Measurements from ENCODE around the gene ZNF577.
"Not testable (repeated sequence)": the region's sequence is repeated elsewhere in the genome, so short reads cannot be mapped to it uniquely, and the experiment has no call there.

The ZNF577 gene

DNA sequence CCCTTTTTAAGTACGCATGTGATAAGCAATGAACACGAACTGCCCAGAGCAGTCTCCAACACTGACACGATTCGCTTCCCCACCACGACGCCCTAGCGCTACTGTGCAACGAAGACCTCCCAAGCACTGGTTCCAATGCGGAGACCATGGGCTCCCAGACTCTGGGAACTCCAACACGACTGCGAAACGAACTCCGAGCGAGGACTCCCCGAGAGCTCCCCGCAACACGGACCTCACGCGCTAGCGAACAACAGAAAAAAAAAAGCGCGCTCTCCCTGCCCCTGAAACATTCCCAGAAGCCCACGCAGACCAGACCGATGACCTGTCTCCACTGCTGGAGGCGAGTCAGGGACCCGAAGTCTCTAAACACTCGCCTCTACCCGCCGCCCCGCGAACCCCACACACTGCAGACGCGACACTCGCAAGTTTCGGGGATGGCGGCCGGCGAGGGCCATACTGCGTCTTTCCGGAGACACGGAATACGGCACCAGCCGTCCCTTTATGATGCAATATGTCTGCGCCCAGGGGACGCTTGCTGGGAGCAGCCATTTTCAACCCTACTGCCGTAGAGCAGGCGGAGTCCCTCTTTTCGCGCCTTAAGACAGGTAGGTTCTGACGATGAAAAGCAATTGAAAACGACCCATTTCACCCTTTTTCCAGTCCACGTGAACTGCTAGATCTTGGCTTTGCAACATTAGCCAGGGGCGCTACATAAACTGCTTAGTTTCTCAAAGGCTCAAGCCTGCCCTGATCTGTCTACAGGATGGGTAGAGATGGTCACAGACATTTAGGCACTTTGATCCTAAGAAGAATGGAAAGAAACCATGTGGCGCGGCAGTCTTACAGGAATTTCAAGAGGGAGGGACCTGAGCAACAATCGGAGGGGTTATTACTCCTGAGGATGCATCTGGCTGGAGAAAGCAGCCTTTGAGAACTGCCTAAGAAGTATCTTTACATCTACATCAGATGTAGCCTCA, at the start of gene ZNF577:
TSS of gene ZNF577 (minus strand) at position 430 of the 977 bp plus-strand sequence. CDS start 7,569 bp downstream, outside the sequence.
- peak; percentile 63 to 76 for DNase-seq

- DNase-seq = no peak
Observed at GRCh38 chr19:51931921-51932320, 44.2 kb upstream of the ZNF577 start.

DNA sequence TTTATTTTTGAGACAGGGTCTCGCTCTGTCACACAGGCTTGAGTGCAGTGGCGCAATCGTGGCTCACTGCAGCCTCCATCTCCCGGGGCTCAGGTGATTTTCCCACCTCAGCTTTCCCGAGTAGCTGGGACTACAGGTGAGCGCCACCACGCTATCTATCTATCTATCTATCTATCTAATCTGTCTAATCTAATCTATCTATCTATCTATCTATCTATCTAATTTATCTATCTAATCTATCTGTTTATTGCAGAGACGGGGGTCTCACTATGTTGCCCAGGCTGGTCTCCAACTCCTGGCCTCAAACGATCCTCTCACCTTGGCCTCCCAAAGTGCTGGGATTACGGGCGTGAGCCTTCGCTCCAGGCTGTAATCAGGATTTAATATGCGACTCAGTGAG, 40.1 kb upstream of the ZNF577 start:
- no peak for DNase-seq

DNA sequence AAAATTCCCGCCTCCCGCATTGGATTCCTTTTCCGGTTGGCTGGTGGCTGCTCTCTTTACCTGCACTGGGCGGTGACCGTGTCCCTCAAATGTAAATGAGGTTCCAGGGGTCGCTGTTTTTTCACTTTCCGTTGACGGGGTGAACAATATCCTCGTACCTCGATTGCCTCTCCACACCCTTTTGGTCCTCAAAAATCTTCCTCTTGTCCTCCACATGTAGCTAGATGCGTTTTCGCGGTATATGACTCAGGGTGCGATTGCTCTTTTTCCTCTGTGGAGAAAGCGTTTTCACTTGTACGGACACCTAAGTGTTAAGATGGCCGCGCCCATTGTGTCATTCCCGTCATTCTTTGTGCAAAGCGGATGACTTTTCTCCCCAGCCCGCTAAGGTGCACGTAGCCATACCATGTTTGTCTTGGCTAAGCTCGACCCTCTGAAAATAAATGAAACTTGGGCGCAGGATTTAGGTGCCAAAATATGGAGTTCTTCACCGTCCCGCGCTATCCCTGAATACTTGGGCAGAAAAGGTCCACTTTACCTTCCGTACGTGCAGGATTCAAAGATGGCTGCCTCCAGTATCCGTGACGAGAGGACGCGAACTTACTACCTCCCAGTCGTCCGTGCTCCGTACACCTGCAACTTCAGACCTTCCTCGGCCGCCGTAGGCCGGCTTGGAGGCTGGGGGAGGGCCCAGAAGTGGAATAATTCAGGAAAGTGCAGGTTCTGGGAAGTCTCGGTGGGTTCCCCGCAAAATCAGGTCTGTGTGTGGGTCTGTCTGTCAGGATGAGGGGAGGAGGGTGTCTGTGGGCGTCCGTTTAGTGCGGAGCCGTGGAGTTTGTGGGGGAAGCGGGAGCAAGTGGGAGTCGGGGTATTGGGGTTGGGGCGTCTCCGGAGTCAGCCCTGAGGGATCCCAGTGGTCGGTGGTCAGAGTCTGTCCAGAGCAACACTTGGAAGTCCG, 39.3 kb upstream of the ZNF577 start, which contains the start of gene ZNF613:
TSS of gene ZNF613 (plus strand) at position 689 of the 958 bp plus-strand sequence. CDS start 8,749 bp downstream, outside the sequence.
- peak; percentile 90 to 95 for DNase-seq

GRCh38 chr19:51926426-51926783, 38.7 kb upstream of the ZNF577 start:
- no peak for DNase-seq

GRCh38 chr19:51921949-51922348, 34.2 kb upstream of the ZNF577 start:
- DNase-seq = no peak

DNA sequence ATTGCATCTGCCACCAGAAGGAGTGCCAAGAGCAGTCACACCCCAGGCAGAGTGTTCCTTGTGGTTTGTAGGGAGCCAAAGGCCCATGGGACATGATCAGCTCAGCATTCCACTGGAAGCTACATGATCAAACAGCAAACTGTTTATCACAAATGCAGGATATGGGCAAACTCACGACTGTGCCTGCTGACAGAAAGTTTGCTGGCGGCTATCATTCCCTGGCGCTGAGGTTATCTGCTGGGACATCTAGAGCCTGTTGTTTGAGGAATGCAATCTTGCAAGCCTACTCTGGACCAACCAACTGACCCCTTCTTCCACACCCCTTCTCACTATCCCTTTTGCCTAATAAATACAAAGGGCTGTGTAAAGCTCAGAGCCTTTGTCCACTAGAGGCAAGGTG, 31.9 kb upstream of the ZNF577 start:
- no peak for DNase-seq

DNA sequence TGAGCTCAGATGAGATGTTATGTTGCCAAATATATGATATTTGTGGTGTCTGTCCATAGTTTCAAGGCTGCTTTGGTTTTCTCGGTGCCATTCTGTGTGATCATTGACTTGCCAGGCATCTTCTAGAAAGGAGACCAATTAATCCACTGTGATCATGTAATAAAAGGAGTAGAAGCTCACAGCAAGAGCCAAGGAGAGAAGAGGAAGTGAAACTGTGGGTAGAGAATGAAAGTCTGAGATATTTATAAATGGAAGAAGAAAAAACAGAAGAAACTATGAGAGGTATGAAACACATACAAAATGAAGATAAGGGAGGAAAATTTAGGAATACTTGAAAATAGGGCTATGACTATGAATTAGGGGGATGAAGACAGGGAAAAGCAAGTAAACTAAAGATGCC, 28.4 kb upstream of the ZNF577 start:
- DNase-seq = no peak

GRCh38 chr19:51915324-51915867, 27.6 kb upstream of the ZNF577 start:
- DNase-seq = no peak

- not testable (repeated sequence) for DNase-seq
Observed at GRCh38 chr19:51907981-51908380, 20.2 kb upstream of the ZNF577 start.

- DNase-seq = not testable (repeated sequence)
Observed at GRCh38 chr19:51906108-51906507, 18.4 kb upstream of the ZNF577 start.

DNA sequence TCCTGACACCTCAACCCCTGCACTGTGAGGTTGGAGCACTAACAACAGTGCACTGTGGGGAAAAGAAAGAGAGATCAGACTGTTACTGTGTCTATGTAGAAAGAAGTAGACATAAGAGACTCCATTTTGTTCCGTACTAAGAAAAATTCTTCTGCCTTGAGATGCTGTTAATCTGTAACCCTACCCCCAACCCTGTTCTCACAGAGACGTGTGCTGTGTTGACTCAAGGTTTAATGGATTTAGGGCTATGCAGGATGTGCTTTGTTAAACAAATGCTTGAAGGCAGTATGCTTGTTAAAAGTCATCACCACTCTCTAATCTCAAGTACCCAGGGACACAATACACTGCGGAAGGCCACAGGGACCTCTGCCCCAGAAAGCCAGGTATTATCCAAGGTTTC, 17.9 kb upstream of the ZNF577 start:
- not testable (repeated sequence) for DNase-seq

DNA sequence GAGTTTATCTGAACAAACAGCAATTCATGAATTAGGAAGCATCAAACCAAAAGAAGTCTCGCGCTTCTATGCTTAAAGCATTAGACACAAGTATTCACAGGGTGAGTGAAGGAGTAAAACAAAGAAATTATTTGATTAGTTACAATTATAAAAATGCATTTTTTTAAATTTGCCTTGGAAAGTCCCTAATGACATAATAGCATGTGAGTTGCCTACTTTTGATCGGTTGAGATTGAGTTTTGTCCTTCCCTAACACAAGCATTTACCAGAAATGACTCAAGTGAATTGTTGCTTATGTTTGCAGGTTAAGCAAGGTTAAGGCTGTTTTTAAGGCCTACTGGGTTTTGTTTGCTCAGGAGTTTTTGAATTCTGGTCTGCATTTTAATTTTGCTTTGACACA, 17.5 kb upstream of the ZNF577 start:
- DNase-seq = no peak

- peak; percentile 73 to 88 for DNase-seq
Observed at GRCh38 chr19:51904331-51905165, 16.8 kb upstream of the ZNF577 start, which contains the start of gene ZNF649. ZNF649 (minus strand) TSS chr19:51905017; CDS start chr19:51900107, 4,910 bp downstream.

- DNase-seq = peak; percentile 7 to 43
Observed at GRCh38 chr19:51903192-51903591, 15.4 kb upstream of the ZNF577 start.

DNA sequence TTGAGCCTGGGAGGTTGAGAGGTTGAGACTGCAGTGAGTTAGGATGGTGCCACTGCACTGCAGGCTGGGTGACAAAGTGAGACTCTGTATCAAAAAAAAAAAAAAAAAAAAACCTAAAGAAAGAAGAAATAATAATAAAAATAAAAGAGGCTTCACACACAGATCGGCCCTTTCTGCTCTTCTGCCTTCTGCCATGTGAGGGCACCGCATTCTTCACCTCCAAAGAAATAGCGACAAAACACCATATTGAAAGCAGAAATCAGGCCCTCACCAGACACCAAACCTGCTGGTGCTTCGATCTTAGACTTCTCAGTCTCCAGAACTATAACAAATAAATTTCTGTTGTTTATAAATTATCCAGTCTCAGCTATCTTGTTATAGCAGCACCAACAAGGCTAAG, 14.1 kb upstream of the ZNF577 start:
- DNase-seq = no peak

DNA sequence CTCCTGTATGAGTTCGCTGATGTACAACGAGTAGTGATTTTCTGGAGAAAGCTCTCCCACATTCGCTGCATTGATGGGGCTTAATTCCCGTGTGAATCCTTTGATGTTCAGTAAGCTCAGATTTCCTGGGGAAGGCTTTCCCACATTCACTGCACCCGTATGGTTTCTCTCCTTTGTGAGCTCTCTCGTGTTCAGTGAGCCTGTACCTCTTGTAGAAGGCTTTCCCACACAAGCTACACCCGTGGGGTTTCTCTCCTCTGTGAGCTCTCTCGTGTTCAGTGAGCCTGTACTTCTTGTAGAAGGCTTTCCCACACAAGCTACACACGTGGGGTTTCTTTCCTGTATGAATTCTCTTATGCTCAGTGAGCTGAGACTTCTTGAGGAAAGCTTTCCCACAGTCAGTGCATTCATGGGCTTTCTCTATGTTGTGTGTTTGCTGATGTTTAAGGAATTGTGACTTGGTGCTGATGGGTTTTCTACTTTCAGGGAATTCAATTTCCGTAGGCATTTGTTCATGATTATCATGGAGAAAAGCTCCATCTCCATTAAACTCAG, 3.5 kb upstream of the ZNF577 start:
- DNase-seq = no peak

DNA sequence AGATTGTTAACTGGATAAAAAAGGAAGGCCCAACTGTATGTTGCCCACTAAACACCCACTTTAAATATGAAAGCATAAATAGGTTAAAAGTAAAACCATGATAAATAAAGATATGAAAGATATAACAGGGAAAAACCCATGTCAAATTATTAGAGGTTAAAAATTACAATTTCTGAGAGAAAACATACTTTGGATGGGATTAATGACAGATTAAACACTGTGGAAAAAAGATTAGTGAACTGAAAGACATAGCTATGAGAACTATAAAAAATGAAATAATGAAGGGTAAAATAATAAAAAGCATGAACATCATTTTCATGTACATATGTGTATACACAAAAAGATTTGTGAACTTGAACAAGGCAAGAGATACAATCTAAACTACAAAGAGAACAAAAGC, 2.2 kb upstream of the ZNF577 start:
- no peak for DNase-seq

DNA sequence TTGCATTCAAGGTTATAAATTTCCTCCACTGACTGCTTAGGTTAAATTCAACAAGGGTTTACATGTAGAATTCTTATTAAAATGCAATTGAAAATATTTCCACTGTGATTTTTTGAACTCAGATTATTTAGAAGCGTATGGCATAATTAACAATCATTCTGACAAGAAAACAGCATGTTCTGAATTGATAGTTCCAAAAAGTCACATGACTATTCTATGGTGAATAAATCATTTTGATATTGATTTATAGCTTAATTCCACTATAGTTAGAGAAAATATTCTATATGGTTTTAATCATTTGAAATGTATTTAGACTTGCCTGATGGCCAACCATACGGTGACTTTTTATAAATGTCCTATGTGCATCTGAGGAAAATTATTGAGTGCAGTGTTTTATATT, 3.0 kb downstream of the ZNF577 start:
- DNase-seq = no peak

DNA sequence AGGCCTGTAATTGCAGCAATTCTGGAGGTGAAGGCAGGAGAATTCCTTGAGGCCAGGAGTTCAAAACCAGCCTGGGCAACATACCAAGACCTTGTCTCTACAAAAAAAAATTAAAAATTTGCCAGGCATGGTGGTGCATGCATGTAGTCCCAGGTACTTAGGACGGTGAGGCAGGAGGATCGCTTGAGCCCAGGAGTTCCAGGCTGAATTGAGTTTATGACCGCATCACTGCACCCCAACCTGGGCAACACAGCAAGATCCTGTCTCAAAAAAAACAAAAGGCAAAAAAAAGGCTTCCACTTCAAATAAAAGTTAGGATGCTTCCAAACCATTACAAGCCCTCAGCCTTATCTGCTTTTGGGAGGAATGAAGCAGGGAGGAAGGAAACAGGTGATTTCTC, 5.2 kb downstream of the ZNF577 start:
- DNase-seq = no peak

GRCh38 chr19:51873097-51873496, 14.7 kb downstream of the ZNF577 start:
- DNase-seq = no peak

Measured in hippocampal formation (tissue), 2 donors.